ENCODE results near the gene SCN2B. TPM values are rescaled to one million over a fixed set of nuclear protein-coding genes. Genes with fewer than 3 reads are reported as not detected.

The SCN2B gene
- total RNA-seq, 1 donor from 2014 or later: 0.04 TPM

- H3K27me3 ChIP-seq (ENCODE audit: control insufficient read depth, insufficient read depth, low read length): peaks cover 34% of the 10 kb centered on the region
Measured at GRCh38 chr11:118136341-118136740, 40.1 kb downstream of the SCN2B start.

GRCh38 chr11:118135796-118136165 lies 40.7 kb downstream of the SCN2B start:
- Histone ChIP-seq H3K27me3 (ENCODE audit: control insufficient read depth, insufficient read depth, low read length) (peaks cover 31% of the 10 kb centered on the region), H3K4me3 (ENCODE audit: low read depth, low read length) (no peak overlapping the region), H3K36me3 (ENCODE audit: control insufficient read depth, insufficient read depth, low read length) (no peaks in the 10 kb centered on the region)
- DNase-seq (ENCODE audit: low read depth): no peak
- TF ChIP-seq CTCF (IDR thresholded peaks at IDR 0.05; ENCODE audit: insufficient read depth, low read length, poor library complexity, severe bottlenecking): no peak

More at GRCh38 chr11:118136341-118136740, 40.1 kb downstream of the SCN2B start:
- no peak for DNase-seq (ENCODE audit: low read depth)
- Histone ChIP-seq H3K36me3 (ENCODE audit: control insufficient read depth, insufficient read depth, low read length) (no peaks in the 10 kb centered on the region), H3K4me3 (ENCODE audit: low read depth, low read length) (no peak overlapping the region)
- no peak for TF ChIP-seq CTCF (IDR thresholded peaks at IDR 0.05; ENCODE audit: insufficient read depth, low read length, poor library complexity, severe bottlenecking)

- DNase-seq (ENCODE audit: low read depth): no peak
- H3K4me3 ChIP-seq (ENCODE audit: low read depth, low read length): no peak overlapping the region
- no peak for TF ChIP-seq CTCF (IDR thresholded peaks at IDR 0.05; ENCODE audit: insufficient read depth, low read length, poor library complexity, severe bottlenecking)
- H3K36me3 ChIP-seq (ENCODE audit: control insufficient read depth, insufficient read depth, low read length): no peaks in the 10 kb centered on the region
- H3K27me3 ChIP-seq (ENCODE audit: control insufficient read depth, insufficient read depth, low read length): peaks cover 31% of the 10 kb centered on the region
Measured at GRCh38 chr11:118135051-118135795, 41.2 kb downstream of the SCN2B start.

- H3K36me3 ChIP-seq (ENCODE audit: control insufficient read depth, insufficient read depth, low read length): no peaks in the 10 kb centered on the region
- H3K27me3 ChIP-seq (ENCODE audit: control insufficient read depth, insufficient read depth, low read length): peaks cover 33% of the 10 kb centered on the region
- no peak for TF ChIP-seq CTCF (IDR thresholded peaks at IDR 0.05; ENCODE audit: insufficient read depth, low read length, poor library complexity, severe bottlenecking)
- no peak for DNase-seq (ENCODE audit: low read depth)
- no peak overlapping the region for H3K4me3 ChIP-seq (ENCODE audit: low read depth, low read length)
Measured at GRCh38 chr11:118133816-118134215, 42.6 kb downstream of the SCN2B start.

GRCh38 chr11:118132385-118133151 lies 43.9 kb downstream of the SCN2B start:
- no peak for DNase-seq (ENCODE audit: low read depth)
- Histone ChIP-seq H3K4me3 (ENCODE audit: low read depth, low read length) (no peak overlapping the region), H3K27me3 (ENCODE audit: control insufficient read depth, insufficient read depth, low read length) (peaks cover 29% of the 10 kb centered on the region), H3K36me3 (ENCODE audit: control insufficient read depth, insufficient read depth, low read length) (no peaks in the 10 kb centered on the region)
- no peak for TF ChIP-seq CTCF (IDR thresholded peaks at IDR 0.05; ENCODE audit: insufficient read depth, low read length, poor library complexity, severe bottlenecking)

All from kidney epithelial cell (primary cell).